Measurements from ENCODE around the gene TRIM37.
A peak's percentile ranks its signal among the peaks of the same experiment; 100 is the strongest.
"Not testable (repeated sequence)": the region's sequence is repeated elsewhere in the genome, so short reads cannot be mapped to it uniquely, and the experiment has no call there.

TRIM37 gene

GRCh38 chr17:59108400-59109102, 1.9 kb upstream of the TRIM37 start:
- Histone ChIP-seq H3K9ac (ENCODE audit: low read depth, low read length) (no peak overlapping the region), H3K36me3 (ENCODE audit: insufficient read depth, low read length) (peaks cover 36% of the 10 kb centered on the region), H3K27ac (ENCODE audit: low read depth, low read length) (no peak overlapping the region), H3K4me1 (ENCODE audit: insufficient read depth, low read length) (peaks cover 7% of the 10 kb centered on the region; the same call in 1 of the 2 replicates), H3K4me3 (ENCODE audit: low read length) (no peak overlapping the region), H3K27me3 (ENCODE audit: insufficient read depth, low read length) (no peaks in the 10 kb centered on the region), H3K9me3 (ENCODE audit: insufficient read depth, low read depth, low read length) (no peaks in the 10 kb centered on the region)
- 96% methylated on average over 7 of the region's 7 CpGs for WGBS

GRCh38 chr17:59107306-59107670, 608 bp upstream of the TRIM37 start:
- 4% methylated on average over 9 of the region's 10 CpGs for WGBS
- peak overlapping the region; percentile 93 for H3K9ac ChIP-seq (ENCODE audit: low read depth, low read length)
- H3K4me1 ChIP-seq (ENCODE audit: insufficient read depth, low read length) = peaks cover 7% of the 10 kb centered on the region; the same call in 1 of the 2 replicates
- peak overlapping the region; percentile 95 for H3K27ac ChIP-seq (ENCODE audit: low read depth, low read length)
- peak overlapping the region; percentile 100 for H3K4me3 ChIP-seq (ENCODE audit: low read length)
- H3K27me3 ChIP-seq (ENCODE audit: insufficient read depth, low read length) = no peaks in the 10 kb centered on the region
- H3K9me3 ChIP-seq (ENCODE audit: insufficient read depth, low read depth, low read length) = no peaks in the 10 kb centered on the region
- peaks cover 38% of the 10 kb centered on the region for H3K36me3 ChIP-seq (ENCODE audit: insufficient read depth, low read length)

- H3K36me3 ChIP-seq (ENCODE audit: insufficient read depth, low read length) = peaks cover 33% of the 10 kb centered on the region
- H3K9me3 ChIP-seq (ENCODE audit: insufficient read depth, low read depth, low read length) = no peaks in the 10 kb centered on the region
- under 1% methylated on average over 18 of the region's 18 CpGs for WGBS
- peak overlapping the region; percentile 93 for H3K9ac ChIP-seq (ENCODE audit: low read depth, low read length)
- H3K27ac ChIP-seq (ENCODE audit: low read depth, low read length) = peak overlapping the region; percentile 95
- no peaks in the 10 kb centered on the region for H3K27me3 ChIP-seq (ENCODE audit: insufficient read depth, low read length)
- H3K4me3 ChIP-seq (ENCODE audit: low read length) = peak overlapping the region; percentile 100
- H3K4me1 ChIP-seq (ENCODE audit: insufficient read depth, low read length) = peaks cover 7% of the 10 kb centered on the region; the same call in 1 of the 2 replicates
These were observed 723 bp downstream of the TRIM37 start for GRCh38 chr17:59105852-59106462.

GRCh38 chr17:59101178-59101577, 5.5 kb downstream of the TRIM37 start:
- 100% methylated on average over 1 of the region's 1 CpG for WGBS
- no peak overlapping the region for H3K9ac ChIP-seq (ENCODE audit: low read depth, low read length)
- H3K27me3 ChIP-seq (ENCODE audit: insufficient read depth, low read length) = no peaks in the 10 kb centered on the region
- peaks cover 7% of the 10 kb centered on the region; the same call in 1 of the 2 replicates for H3K4me1 ChIP-seq (ENCODE audit: insufficient read depth, low read length)
- H3K4me3 ChIP-seq (ENCODE audit: low read length) = no peak overlapping the region
- H3K36me3 ChIP-seq (ENCODE audit: insufficient read depth, low read length) = peaks cover 53% of the 10 kb centered on the region
- H3K9me3 ChIP-seq (ENCODE audit: insufficient read depth, low read depth, low read length) = no peaks in the 10 kb centered on the region
- no peak overlapping the region for H3K27ac ChIP-seq (ENCODE audit: low read depth, low read length)

- Histone ChIP-seq H3K4me1 (ENCODE audit: insufficient read depth, low read length) (no peaks in the 10 kb centered on the region), H3K27me3 (ENCODE audit: insufficient read depth, low read length) (no peaks in the 10 kb centered on the region), H3K36me3 (ENCODE audit: insufficient read depth, low read length) (peaks cover 51% of the 10 kb centered on the region), H3K4me3 (ENCODE audit: low read length) (no peak overlapping the region), H3K9me3 (ENCODE audit: insufficient read depth, low read depth, low read length) (no peaks in the 10 kb centered on the region), H3K9ac (ENCODE audit: low read depth, low read length) (no peak overlapping the region), H3K27ac (ENCODE audit: low read depth, low read length) (no peak overlapping the region)
These were observed 8.8 kb downstream of the TRIM37 start for GRCh38 chr17:59097876-59098275.

- Histone ChIP-seq H3K4me3 (ENCODE audit: low read length) (no peak overlapping the region), H3K4me1 (ENCODE audit: insufficient read depth, low read length) (no peaks in the 10 kb centered on the region), H3K36me3 (ENCODE audit: insufficient read depth, low read length) (peaks cover 32% of the 10 kb centered on the region), H3K9ac (ENCODE audit: low read depth, low read length) (no peak overlapping the region), H3K9me3 (ENCODE audit: insufficient read depth, low read depth, low read length) (no peaks in the 10 kb centered on the region), H3K27me3 (ENCODE audit: insufficient read depth, low read length) (no peaks in the 10 kb centered on the region), H3K27ac (ENCODE audit: low read depth, low read length) (no peak overlapping the region)
- 92% methylated on average over 6 of the region's 6 CpGs for WGBS
These were observed 11.7 kb downstream of the TRIM37 start for GRCh38 chr17:59094861-59095530.

- no peak overlapping the region for H3K4me3 ChIP-seq (ENCODE audit: low read length)
These were observed 12.9 kb downstream of the TRIM37 start for GRCh38 chr17:59093702-59094231.

GRCh38 chr17:59093145-59093701, 13.5 kb downstream of the TRIM37 start:
- Histone ChIP-seq H3K4me1 (ENCODE audit: insufficient read depth, low read length) (no peaks in the 10 kb centered on the region), H3K4me3 (ENCODE audit: low read length) (no peak overlapping the region), H3K9ac (ENCODE audit: low read depth, low read length) (no peak overlapping the region), H3K9me3 (ENCODE audit: insufficient read depth, low read depth, low read length) (no peaks in the 10 kb centered on the region), H3K36me3 (ENCODE audit: insufficient read depth, low read length) (peaks cover 34% of the 10 kb centered on the region), H3K27ac (ENCODE audit: low read depth, low read length) (no peak overlapping the region), H3K27me3 (ENCODE audit: insufficient read depth, low read length) (no peaks in the 10 kb centered on the region)
- 92% methylated on average over 4 of the region's 4 CpGs for WGBS

More at GRCh38 chr17:59093702-59094231, 12.9 kb downstream of the TRIM37 start:
- WGBS = 90% methylated on average over 8 of the region's 8 CpGs
- no peaks in the 10 kb centered on the region for H3K4me1 ChIP-seq (ENCODE audit: insufficient read depth, low read length)
- no peak overlapping the region for H3K9ac ChIP-seq (ENCODE audit: low read depth, low read length)
- no peaks in the 10 kb centered on the region for H3K27me3 ChIP-seq (ENCODE audit: insufficient read depth, low read length)
- peaks cover 31% of the 10 kb centered on the region for H3K36me3 ChIP-seq (ENCODE audit: insufficient read depth, low read length)
- no peak overlapping the region for H3K27ac ChIP-seq (ENCODE audit: low read depth, low read length)
- no peaks in the 10 kb centered on the region for H3K9me3 ChIP-seq (ENCODE audit: insufficient read depth, low read depth, low read length)

GRCh38 chr17:59090593-59090992, 16.1 kb downstream of the TRIM37 start:
- peaks cover 44% of the 10 kb centered on the region for H3K36me3 ChIP-seq (ENCODE audit: insufficient read depth, low read length)
- H3K9ac ChIP-seq (ENCODE audit: low read depth, low read length) = not testable (repeated sequence)
- 97% methylated on average over 11 of the region's 12 CpGs for WGBS

GRCh38 chr17:59084154-59084553, 22.5 kb downstream of the TRIM37 start:
- H3K27ac ChIP-seq (ENCODE audit: low read depth, low read length) = no peak overlapping the region
- H3K4me1 ChIP-seq (ENCODE audit: insufficient read depth, low read length) = no peaks in the 10 kb centered on the region
- 94% methylated on average over 3 of the region's 4 CpGs for WGBS
- H3K36me3 ChIP-seq (ENCODE audit: insufficient read depth, low read length) = peaks cover 74% of the 10 kb centered on the region
- no peaks in the 10 kb centered on the region for H3K9me3 ChIP-seq (ENCODE audit: insufficient read depth, low read depth, low read length)
- H3K27me3 ChIP-seq (ENCODE audit: insufficient read depth, low read length) = no peaks in the 10 kb centered on the region
- no peak overlapping the region for H3K4me3 ChIP-seq (ENCODE audit: low read length)
- no peak overlapping the region for H3K9ac ChIP-seq (ENCODE audit: low read depth, low read length)

More at GRCh38 chr17:59090593-59090992, 16.1 kb downstream of the TRIM37 start:
- H3K27ac ChIP-seq (ENCODE audit: low read depth, low read length); H3K4me1 ChIP-seq (ENCODE audit: insufficient read depth, low read length); H3K4me3 ChIP-seq (ENCODE audit: low read length); H3K27me3 ChIP-seq (ENCODE audit: insufficient read depth, low read length); H3K9me3 ChIP-seq (ENCODE audit: insufficient read depth, low read depth, low read length): not testable (repeated sequence)

- no peak overlapping the region for H3K9ac ChIP-seq (ENCODE audit: low read depth, low read length)
- peaks cover 88% of the 10 kb centered on the region for H3K36me3 ChIP-seq (ENCODE audit: insufficient read depth, low read length)
- H3K9me3 ChIP-seq (ENCODE audit: insufficient read depth, low read depth, low read length) = no peaks in the 10 kb centered on the region
- H3K27me3 ChIP-seq (ENCODE audit: insufficient read depth, low read length) = no peaks in the 10 kb centered on the region
- H3K4me3 ChIP-seq (ENCODE audit: low read length) = no peak overlapping the region
- no peaks in the 10 kb centered on the region for H3K4me1 ChIP-seq (ENCODE audit: insufficient read depth, low read length)
- H3K27ac ChIP-seq (ENCODE audit: low read depth, low read length) = no peak overlapping the region
These were observed 32.2 kb downstream of the TRIM37 start for GRCh38 chr17:59074494-59074893.

Data from HUES64 (cell line).